Right atrium auricular region (tissue), 2 donors: ENCODE measurements around the gene ZNF507. TPM values are rescaled to one million over a fixed set of nuclear protein-coding genes. Genes with fewer than 3 reads are reported as not detected.
"Not testable (repeated sequence)": the region's sequence is repeated elsewhere in the genome, so short reads cannot be mapped to it uniquely, and the experiment has no call there.

ENCODE experiments used
- DNase-seq: peaks from one replicate; pipeline ENCODE4 v3.0.0-alpha.2; 2019; ENCODE audit warnings: low spot score
- H3K27ac ChIP-seq, 2 donors: fragments of 200-600 bp; sonication (generic); 1 replicate in 1 of 2; 2 replicates in 1 of 2; pipeline ENCODE4 v1.5.1; 2016 to 2019
- H3K27me3 ChIP-seq, 2 donors: fragments of 200-600 bp; sonication (generic); one replicate each; pipeline versions ENCODE4 v1.5.1 to v1.6.0; 2017 to 2019
- H3K36me3 ChIP-seq: fragments of 200-600 bp; sonication (generic); one replicate; pipeline ENCODE4 v1.5.1; 2016
- H3K4me1 ChIP-seq, 2 donors: fragments of 200-600 bp; sonication (generic); one replicate each; pipeline versions ENCODE4 v1.5.1 to v1.6.0; 2017 to 2019
- H3K4me3 ChIP-seq, 2 donors: fragments of 200-600 bp; sonication (generic); 1 replicate in 1 of 2; 2 replicates in 1 of 2; pipeline ENCODE4 v1.5.1; 2017 to 2019; ENCODE audit warnings: mild to moderate bottlenecking in 1 of 2, moderate library complexity in 1 of 2
- H3K9me3 ChIP-seq, 2 donors: fragments of 200-600 bp; sonication (generic); one replicate each; pipeline ENCODE4 v1.5.1; 2019
- total RNA-seq, 2 donors: library from RNA; depleted of rRNA; stranded (reverse); fragments of >200 nt; gene quantifications; one replicate each; pipeline ENCODE4 v1.1.0, GENCODE V29; 2016
- TF ChIP-seq, protein P1 (sequence below), 2 donors: fragments of 200-600 bp; sonication (generic); IDR thresholded peaks; one replicate each; pipeline ENCODE4 v1.5.1; 2019; ENCODE audit warnings: antibody characterized with exemption in 2 of 2

ZNF507 gene
- total RNA-seq, 2 donors from 2014 or later, result 9.0 to 12.7 TPM

DNA sequence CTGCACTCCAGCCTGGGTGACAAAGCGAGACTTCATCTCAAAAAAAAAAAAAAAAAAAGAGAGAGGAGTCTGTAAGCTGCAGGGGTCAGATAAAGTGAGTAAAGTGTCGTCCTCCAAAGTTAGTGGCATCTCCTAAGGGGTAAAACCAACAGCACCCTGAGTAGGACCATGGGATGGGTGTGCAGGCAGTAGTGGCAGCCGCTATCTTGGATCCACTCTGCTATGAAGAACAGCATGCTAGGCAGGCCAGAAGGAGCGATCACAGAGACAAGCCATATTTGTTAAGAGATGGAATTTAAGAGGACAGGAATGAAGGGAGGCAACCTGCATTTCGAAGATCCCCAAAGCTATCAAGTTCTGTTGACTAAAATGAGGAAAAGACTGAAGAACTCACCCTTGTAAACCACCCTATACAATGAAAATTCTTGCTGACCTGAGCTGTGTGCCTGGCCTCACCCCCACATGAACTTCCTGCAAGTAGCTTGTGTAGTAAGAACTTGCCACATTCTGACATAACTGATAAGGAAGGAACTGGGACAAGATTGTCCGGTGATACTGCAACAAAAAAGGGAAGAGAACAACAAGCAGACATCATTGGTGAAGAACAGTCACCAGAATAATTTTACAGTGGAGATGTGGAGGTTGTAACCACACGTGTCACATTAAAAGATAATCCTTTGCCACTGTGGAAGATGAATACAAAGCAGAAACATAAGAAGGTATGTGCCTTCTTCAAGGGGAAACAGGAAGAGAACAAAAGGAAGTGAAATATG, 76.4 kb downstream of the ZNF507 start:
- no peaks in the 10 kb centered on the region for H3K36me3 ChIP-seq
- no peaks in the 10 kb centered on the region for H3K27me3 ChIP-seq
- no peak for DNase-seq
- TF ChIP-seq, protein P1, sequence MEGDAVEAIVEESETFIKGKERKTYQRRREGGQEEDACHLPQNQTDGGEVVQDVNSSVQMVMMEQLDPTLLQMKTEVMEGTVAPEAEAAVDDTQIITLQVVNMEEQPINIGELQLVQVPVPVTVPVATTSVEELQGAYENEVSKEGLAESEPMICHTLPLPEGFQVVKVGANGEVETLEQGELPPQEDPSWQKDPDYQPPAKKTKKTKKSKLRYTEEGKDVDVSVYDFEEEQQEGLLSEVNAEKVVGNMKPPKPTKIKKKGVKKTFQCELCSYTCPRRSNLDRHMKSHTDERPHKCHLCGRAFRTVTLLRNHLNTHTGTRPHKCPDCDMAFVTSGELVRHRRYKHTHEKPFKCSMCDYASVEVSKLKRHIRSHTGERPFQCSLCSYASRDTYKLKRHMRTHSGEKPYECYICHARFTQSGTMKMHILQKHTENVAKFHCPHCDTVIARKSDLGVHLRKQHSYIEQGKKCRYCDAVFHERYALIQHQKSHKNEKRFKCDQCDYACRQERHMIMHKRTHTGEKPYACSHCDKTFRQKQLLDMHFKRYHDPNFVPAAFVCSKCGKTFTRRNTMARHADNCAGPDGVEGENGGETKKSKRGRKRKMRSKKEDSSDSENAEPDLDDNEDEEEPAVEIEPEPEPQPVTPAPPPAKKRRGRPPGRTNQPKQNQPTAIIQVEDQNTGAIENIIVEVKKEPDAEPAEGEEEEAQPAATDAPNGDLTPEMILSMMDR (IDR thresholded peaks at IDR 0.05), result no peak
- H3K4me1 ChIP-seq, result no peaks in the 10 kb centered on the region
- H3K4me3 ChIP-seq, result no peak overlapping the region
- no peak overlapping the region for H3K27ac ChIP-seq
- H3K9me3 ChIP-seq, result no peaks in the 10 kb centered on the region

DNA sequence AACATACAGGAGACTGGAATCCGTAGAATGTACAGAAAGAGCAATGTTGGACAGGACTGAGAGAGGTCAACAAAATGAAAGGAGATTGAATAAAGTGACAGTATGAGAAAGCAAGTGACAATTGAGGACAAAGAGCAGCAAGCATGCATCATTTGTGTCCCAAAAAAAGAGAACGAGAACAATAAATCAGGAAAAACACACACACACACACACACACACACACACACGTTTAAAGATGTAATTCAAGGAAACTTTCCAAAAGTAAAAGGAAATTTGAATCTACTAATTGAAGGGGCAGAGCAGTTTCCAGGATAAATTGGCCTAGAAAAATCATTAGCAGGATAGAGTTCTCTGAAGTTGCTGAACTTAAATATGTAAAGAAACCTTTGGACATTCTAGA, 77.0 kb downstream of the ZNF507 start:
- Histone ChIP-seq H3K4me1 (no peaks in the 10 kb centered on the region), H3K9me3 (no peaks in the 10 kb centered on the region), H3K36me3 (no peaks in the 10 kb centered on the region), H3K4me3 (no peak overlapping the region), H3K27me3 (no peaks in the 10 kb centered on the region), H3K27ac (no peak overlapping the region)
- TF ChIP-seq, protein P1 (IDR thresholded peaks at IDR 0.05), result no peak
- DNase-seq, result no peak

DNA sequence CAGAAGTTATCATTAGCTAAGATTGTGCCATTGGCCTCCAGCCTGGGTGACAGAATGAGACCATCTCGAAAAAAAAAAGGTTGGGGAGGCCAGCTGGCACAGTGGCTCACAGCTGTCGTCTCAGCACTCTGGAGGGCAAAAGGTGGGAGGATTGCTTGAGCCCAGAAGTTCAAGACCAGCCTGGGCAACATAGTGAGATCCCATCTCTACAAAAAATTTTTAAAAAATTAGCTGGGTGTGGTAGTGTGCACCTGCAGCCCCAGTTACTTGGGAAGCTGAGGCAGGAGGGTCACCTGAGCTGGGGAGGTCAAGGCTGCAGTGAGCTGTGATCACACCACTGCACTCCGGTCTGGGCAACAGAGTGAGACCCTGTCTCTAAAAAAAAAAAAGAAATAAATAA, 78.5 kb downstream of the ZNF507 start:
- not testable (repeated sequence) for H3K4me1 ChIP-seq, H3K27me3 ChIP-seq, DNase-seq, H3K9me3 ChIP-seq, H3K36me3 ChIP-seq, H3K27ac ChIP-seq, H3K4me3 ChIP-seq

- DNase-seq, result no peak
- TF ChIP-seq, protein P1 (IDR thresholded peaks at IDR 0.05), result no peak
- H3K36me3 ChIP-seq, result no peaks in the 10 kb centered on the region
- no peak overlapping the region for H3K27ac ChIP-seq
- H3K4me3 ChIP-seq, result no peak overlapping the region
- no peaks in the 10 kb centered on the region for H3K27me3 ChIP-seq
- H3K9me3 ChIP-seq, result no peaks in the 10 kb centered on the region
- no peaks in the 10 kb centered on the region for H3K4me1 ChIP-seq
Measured at GRCh38 chr19:32427536-32427935, 82.1 kb downstream of the ZNF507 start.

DNA sequence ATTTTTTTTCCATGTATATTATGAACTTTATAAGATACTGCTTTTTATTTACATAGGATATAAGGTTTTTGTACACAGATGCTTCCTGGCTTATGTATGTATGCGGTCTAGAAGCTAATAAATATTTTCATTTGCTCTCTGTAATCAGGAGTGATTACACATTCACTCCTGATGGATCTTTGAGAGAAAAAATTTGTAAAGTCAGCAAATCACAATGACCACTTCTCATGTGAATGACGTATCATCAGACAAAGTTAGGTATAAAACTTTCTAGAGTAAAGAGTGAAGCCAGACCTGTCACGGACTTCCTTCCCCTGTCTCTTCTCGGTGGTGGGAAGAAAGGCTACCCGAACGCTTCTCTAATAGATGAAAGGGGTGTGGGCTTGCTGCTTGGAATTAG, 91.3 kb downstream of the ZNF507 start:
- Histone ChIP-seq H3K9me3 (no peaks in the 10 kb centered on the region), H3K27ac (no peak overlapping the region), H3K27me3 (no peaks in the 10 kb centered on the region), H3K4me1 (no peaks in the 10 kb centered on the region), H3K4me3 (no peak overlapping the region), H3K36me3 (peaks cover 9% of the 10 kb centered on the region)
- TF ChIP-seq, protein P1 (IDR thresholded peaks at IDR 0.05), result no peak
- no peak for DNase-seq

GRCh38 chr19:32437096-32437495, 91.7 kb downstream of the ZNF507 start:
- TF ChIP-seq, protein P1 (IDR thresholded peaks at IDR 0.05), result no peak
- H3K36me3 ChIP-seq, result peaks cover 9% of the 10 kb centered on the region

More at GRCh38 chr19:32437096-32437495, 91.7 kb downstream of the ZNF507 start:
- H3K27ac ChIP-seq, result no peak overlapping the region
- no peaks in the 10 kb centered on the region for H3K27me3 ChIP-seq
- H3K4me3 ChIP-seq, result no peak overlapping the region
- H3K9me3 ChIP-seq, result no peaks in the 10 kb centered on the region
- no peak for DNase-seq
- no peaks in the 10 kb centered on the region for H3K4me1 ChIP-seq

Other genes with a start within 250 kb of the ZNF507 start
- gene DPY19L3, start 60.2 kb downstream of the ZNF507 start, total RNA-seq, result 10 to 100 TPM in 1 of 2 donors, 1 to 10 TPM in 1; 3.7 to 14.6 TPM
- gene PDCD5, start 235.6 kb downstream of the ZNF507 start, total RNA-seq, result 100 to 1,000 TPM; 144 to 191 TPM